Hair follicle dermal papilla cell (primary cell): Measurements from ENCODE around the gene SERPIND1. TPM values are rescaled to one million over a fixed set of nuclear protein-coding genes. Genes with fewer than 3 reads are reported as not detected.

Source experiments
- total RNA-seq: library from RNA; depleted of rRNA; stranded (reverse); fragments of >200 nt; gene quantifications from 2 replicates; pipeline ENCODE4 v1.2.3, GENCODE V29; 2012

Gene SERPIND1, protein sequence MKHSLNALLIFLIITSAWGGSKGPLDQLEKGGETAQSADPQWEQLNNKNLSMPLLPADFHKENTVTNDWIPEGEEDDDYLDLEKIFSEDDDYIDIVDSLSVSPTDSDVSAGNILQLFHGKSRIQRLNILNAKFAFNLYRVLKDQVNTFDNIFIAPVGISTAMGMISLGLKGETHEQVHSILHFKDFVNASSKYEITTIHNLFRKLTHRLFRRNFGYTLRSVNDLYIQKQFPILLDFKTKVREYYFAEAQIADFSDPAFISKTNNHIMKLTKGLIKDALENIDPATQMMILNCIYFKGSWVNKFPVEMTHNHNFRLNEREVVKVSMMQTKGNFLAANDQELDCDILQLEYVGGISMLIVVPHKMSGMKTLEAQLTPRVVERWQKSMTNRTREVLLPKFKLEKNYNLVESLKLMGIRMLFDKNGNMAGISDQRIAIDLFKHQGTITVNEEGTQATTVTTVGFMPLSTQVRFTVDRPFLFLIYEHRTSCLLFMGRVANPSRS
- not detected in 2 replicates for total RNA-seq

DNA sequence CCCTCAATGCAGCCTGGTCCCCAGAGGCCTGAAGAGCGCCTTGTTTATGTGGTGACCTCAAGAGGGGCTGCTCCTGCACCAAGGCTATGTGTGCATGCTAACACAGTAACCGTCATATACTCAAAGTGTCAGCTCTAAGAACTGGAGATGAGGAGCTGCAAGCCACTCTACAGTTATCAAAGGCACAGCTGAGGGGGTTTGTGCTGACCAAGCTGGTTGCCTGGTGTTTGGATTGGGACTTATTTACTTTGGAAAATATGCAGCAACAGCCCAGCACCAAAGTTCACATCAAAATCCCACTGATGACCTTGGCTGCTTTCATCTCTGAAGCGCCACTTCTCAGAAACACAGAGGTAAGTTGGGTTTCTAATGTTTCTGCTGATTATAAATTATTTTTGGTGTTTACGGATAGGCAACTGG lies at the start of gene SERPIND1:
TSS of gene SERPIND1 (plus strand) at position 321 of the 420 bp plus-strand sequence. CDS start 5,200 bp downstream, outside the sequence.

Other genes starting within 250 kb of the SERPIND1 start
- 59.7 and 68.8 TPM in 2 replicates for gene PI4KA, start 84.7 kb downstream of the SERPIND1 start, total RNA-seq
- 17.2 and 17.4 TPM in 2 replicates for gene SNAP29, start 84.9 kb downstream of the SERPIND1 start, total RNA-seq
- gene CRKL, start 143.3 kb downstream of the SERPIND1 start, total RNA-seq = 46.0 and 48.5 TPM in 2 replicates
- 0.36 and 0.49 TPM in 2 replicates for gene AIFM3, start 193.1 kb downstream of the SERPIND1 start, total RNA-seq
- gene LZTR1, start 208.2 kb downstream of the SERPIND1 start, total RNA-seq = 90.1 and 91.0 TPM in 2 replicates
- gene THAP7, start 228.0 kb downstream of the SERPIND1 start, total RNA-seq = 30.7 and 31.3 TPM in 2 replicates
- 11.5 and 14.0 TPM in 2 replicates for gene P2RX6, start 241.1 kb downstream of the SERPIND1 start, total RNA-seq